Measurements from ENCODE around the gene EXOC2.

Gene EXOC2

GRCh38 chr6:589090-589489 is 103.8 kb downstream of the EXOC2 start:
- H3K23ac ChIP-seq (ENCODE audit: low read length in 2 of 2): no peak overlapping the region
- DNase-seq: no peak
- no peak overlapping the region for H3K14ac ChIP-seq (ENCODE audit: low read length in 2 of 2)
- H3K4me1 ChIP-seq (ENCODE audit: control insufficient read depth, insufficient read depth, low read depth, low read length): peaks cover 2% of the 10 kb centered on the region
- H3K27me3 ChIP-seq (ENCODE audit: control insufficient read depth in 1 of 2, insufficient read depth in 1 of 2, low read length in 2 of 2): no peaks in the 10 kb centered on the region
- no peak overlapping the region for H3K27ac ChIP-seq (ENCODE audit: low read length, poor library complexity, severe bottlenecking)
- H2AK5ac ChIP-seq (ENCODE audit: low read length, severe bottlenecking): no peak overlapping the region
- WGBS: 93% methylated on average over 22 of the region's 22 CpGs
- no peak overlapping the region for H3K4me2 ChIP-seq (ENCODE audit: low read length, poor library complexity, severe bottlenecking)
- H2BK5ac ChIP-seq (ENCODE audit: low read depth, low read length, poor library complexity, severe bottlenecking): no peak overlapping the region
- no peak overlapping the region for H2AFZ ChIP-seq (ENCODE audit: low read depth, low read length)
- H3K18ac ChIP-seq (ENCODE audit: low read depth in 1 of 2, low read length in 2 of 2): no peak overlapping the region
- no peak overlapping the region for H2BK15ac ChIP-seq (ENCODE audit: low read depth, poor library complexity, severe bottlenecking)
- no peak overlapping the region for H4K91ac ChIP-seq (ENCODE audit: low read length)
- no peak overlapping the region for H3K9ac ChIP-seq (ENCODE audit: low read length)
- no peak overlapping the region for H3K4me3 ChIP-seq (ENCODE audit: insufficient read depth in 1 of 2, low read depth in 1 of 2, low read length in 2 of 2)
- no peak overlapping the region for H3K4ac ChIP-seq (ENCODE audit: low read depth in 1 of 2, low read length in 2 of 2)
- no peak overlapping the region for H4K8ac ChIP-seq (ENCODE audit: low read length)
- peaks cover 26% of the 10 kb centered on the region for H3K79me1 ChIP-seq (replicated peaks; ENCODE audit: low read length, poor library complexity, severe bottlenecking)
- H3K36me3 ChIP-seq (ENCODE audit: control insufficient read depth in 1 of 2, insufficient read depth in 2 of 2, low read depth in 1 of 2, low read length in 2 of 2): peaks cover 27 to 33% of the 10 kb centered on the region in 2 experiments
- H3K9me3 ChIP-seq (ENCODE audit: control insufficient read depth, low read length): no peaks in the 10 kb centered on the region
- H2BK12ac ChIP-seq (ENCODE audit: low read length in 2 of 2): no peak overlapping the region
- H2BK120ac ChIP-seq (ENCODE audit: low read depth, low read length): no peak overlapping the region

GRCh38 chr6:586553-586952 is 106.4 kb downstream of the EXOC2 start:
- Histone ChIP-seq H3K27me3 (ENCODE audit: control insufficient read depth in 1 of 2, insufficient read depth in 1 of 2, low read length in 2 of 2) (no peaks in the 10 kb centered on the region), H4K91ac (ENCODE audit: low read length) (no peak overlapping the region), H2AFZ (ENCODE audit: low read depth, low read length) (no peak overlapping the region), H3K4me2 (ENCODE audit: low read length, poor library complexity, severe bottlenecking) (no peak overlapping the region), H3K4ac (ENCODE audit: low read depth in 1 of 2, low read length in 2 of 2) (no peak overlapping the region), H4K8ac (ENCODE audit: low read length) (no peak overlapping the region), H3K18ac (ENCODE audit: low read depth in 1 of 2, low read length in 2 of 2) (no peak overlapping the region), H3K27ac (ENCODE audit: low read length, poor library complexity, severe bottlenecking) (no peak overlapping the region), H2BK5ac (ENCODE audit: low read depth, low read length, poor library complexity, severe bottlenecking) (no peak overlapping the region), H3K79me1 (replicated peaks; ENCODE audit: low read length, poor library complexity, severe bottlenecking) (peaks cover 22% of the 10 kb centered on the region), H3K36me3 (ENCODE audit: control insufficient read depth in 1 of 2, insufficient read depth in 2 of 2, low read depth in 1 of 2, low read length in 2 of 2) (peaks cover 18 to 20% of the 10 kb centered on the region in 2 experiments), H3K23ac (ENCODE audit: low read length in 2 of 2) (no peak overlapping the region), H3K4me3 (ENCODE audit: insufficient read depth in 1 of 2, low read depth in 1 of 2, low read length in 2 of 2) (no peak overlapping the region), H2BK120ac (ENCODE audit: low read depth, low read length) (no peak overlapping the region), H3K14ac (ENCODE audit: low read length in 2 of 2) (no peak overlapping the region), H2AK5ac (ENCODE audit: low read length, severe bottlenecking) (no peak overlapping the region), H2BK15ac (ENCODE audit: low read depth, poor library complexity, severe bottlenecking) (no peak overlapping the region), H2BK12ac (ENCODE audit: low read length in 2 of 2) (no peak overlapping the region), H3K9ac (ENCODE audit: low read length) (no peak overlapping the region), H3K9me3 (ENCODE audit: control insufficient read depth, low read length) (no peaks in the 10 kb centered on the region), H3K4me1 (ENCODE audit: control insufficient read depth, insufficient read depth, low read depth, low read length) (peaks cover 6% of the 10 kb centered on the region)
- 93% methylated on average over 7 of the region's 7 CpGs for WGBS
- DNase-seq: no peak

GRCh38 chr6:583635-584034 is 109.3 kb downstream of the EXOC2 start:
- Histone ChIP-seq H3K27me3 (ENCODE audit: control insufficient read depth in 1 of 2, insufficient read depth in 1 of 2, low read length in 2 of 2) (no peaks in the 10 kb centered on the region), H3K36me3 (ENCODE audit: control insufficient read depth in 1 of 2, insufficient read depth in 2 of 2, low read depth in 1 of 2, low read length in 2 of 2) (peaks cover 0 to 2% of the 10 kb centered on the region in 2 experiments), H2BK5ac (ENCODE audit: low read depth, low read length, poor library complexity, severe bottlenecking) (no peak overlapping the region), H3K14ac (ENCODE audit: low read length in 2 of 2) (no peak overlapping the region), H3K4me3 (ENCODE audit: insufficient read depth in 1 of 2, low read depth in 1 of 2, low read length in 2 of 2) (no peak overlapping the region), H3K23ac (ENCODE audit: low read length in 2 of 2) (no peak overlapping the region), H3K9ac (ENCODE audit: low read length) (no peak overlapping the region), H3K18ac (ENCODE audit: low read depth in 1 of 2, low read length in 2 of 2) (no peak overlapping the region), H4K91ac (ENCODE audit: low read length) (no peak overlapping the region), H3K79me1 (replicated peaks; ENCODE audit: low read length, poor library complexity, severe bottlenecking) (peaks cover 8% of the 10 kb centered on the region), H2AFZ (ENCODE audit: low read depth, low read length) (no peak overlapping the region), H3K4me1 (ENCODE audit: control insufficient read depth, insufficient read depth, low read depth, low read length) (peaks cover 6% of the 10 kb centered on the region), H3K27ac (ENCODE audit: low read length, poor library complexity, severe bottlenecking) (peak overlapping the region; percentile 6), H3K4ac (ENCODE audit: low read depth in 1 of 2, low read length in 2 of 2) (no peak overlapping the region), H2AK5ac (ENCODE audit: low read length, severe bottlenecking) (no peak overlapping the region), H2BK15ac (ENCODE audit: low read depth, poor library complexity, severe bottlenecking) (no peak overlapping the region), H2BK12ac (ENCODE audit: low read length in 2 of 2) (no peak overlapping the region), H3K4me2 (ENCODE audit: low read length, poor library complexity, severe bottlenecking) (no peak overlapping the region), H4K8ac (ENCODE audit: low read length) (no peak overlapping the region), H3K9me3 (ENCODE audit: control insufficient read depth, low read length) (no peaks in the 10 kb centered on the region), H2BK120ac (ENCODE audit: low read depth, low read length) (peak overlapping the region; percentile 15)
- no peak for DNase-seq
- WGBS: 74% methylated on average over 6 of the region's 6 CpGs

- Histone ChIP-seq H2BK5ac (ENCODE audit: low read depth, low read length, poor library complexity, severe bottlenecking) (no peak overlapping the region), H3K27me3 (ENCODE audit: control insufficient read depth in 1 of 2, insufficient read depth in 1 of 2, low read length in 2 of 2) (no peaks in the 10 kb centered on the region), H2AFZ (ENCODE audit: low read depth, low read length) (no peak overlapping the region), H3K4me1 (ENCODE audit: control insufficient read depth, insufficient read depth, low read depth, low read length) (peaks cover 6% of the 10 kb centered on the region), H2BK12ac (ENCODE audit: low read length in 2 of 2) (no peak overlapping the region), H3K9me3 (ENCODE audit: control insufficient read depth, low read length) (no peaks in the 10 kb centered on the region), H3K14ac (ENCODE audit: low read length in 2 of 2) (no peak overlapping the region), H3K79me1 (replicated peaks; ENCODE audit: low read length, poor library complexity, severe bottlenecking) (peaks cover 11% of the 10 kb centered on the region), H3K23ac (ENCODE audit: low read length in 2 of 2) (no peak overlapping the region), H4K8ac (ENCODE audit: low read length) (no peak overlapping the region), H3K4me2 (ENCODE audit: low read length, poor library complexity, severe bottlenecking) (no peak overlapping the region), H2AK5ac (ENCODE audit: low read length, severe bottlenecking) (no peak overlapping the region), H2BK120ac (ENCODE audit: low read depth, low read length) (no peak overlapping the region), H3K4ac (ENCODE audit: low read depth in 1 of 2, low read length in 2 of 2) (no peak overlapping the region), H2BK15ac (ENCODE audit: low read depth, poor library complexity, severe bottlenecking) (no peak overlapping the region), H3K27ac (ENCODE audit: low read length, poor library complexity, severe bottlenecking) (no peak overlapping the region), H3K4me3 (ENCODE audit: insufficient read depth in 1 of 2, low read depth in 1 of 2, low read length in 2 of 2) (no peak overlapping the region), H3K18ac (ENCODE audit: low read depth in 1 of 2, low read length in 2 of 2) (no peak overlapping the region), H3K36me3 (ENCODE audit: control insufficient read depth in 1 of 2, insufficient read depth in 2 of 2, low read depth in 1 of 2, low read length in 2 of 2) (peaks cover 0 to 2% of the 10 kb centered on the region in 2 experiments), H4K91ac (ENCODE audit: low read length) (no peak overlapping the region), H3K9ac (ENCODE audit: low read length) (no peak overlapping the region)
- DNase-seq: no peak
- 15% methylated on average over 1 of the region's 1 CpG for WGBS
These were observed 109.8 kb downstream of the EXOC2 start for GRCh38 chr6:583116-583515.

All from mesenchymal stem cell (in vitro differentiated cells and primary cell).